ENCODE measurements around the gene CIAO3. TPM values are rescaled to one million over a fixed set of nuclear protein-coding genes. Genes with fewer than 3 reads are reported as not detected.
A peak's percentile ranks its signal among the peaks of the same experiment; 100 is the strongest.
"Not testable (repeated sequence)": the region's sequence is repeated elsewhere in the genome, so short reads cannot be mapped to it uniquely, and the experiment has no call there.

CIAO3 gene
- total RNA-seq, 2 donors from 2014 or later, result 25.4 to 26.4 TPM

- peak overlapping the region; percentile 16 to 73 (median 63) for H3K27ac ChIP-seq
- H3K27me3 ChIP-seq, result peaks cover 0 to 8% of the 10 kb centered on the region in 2 donors
- no peak for TF ChIP-seq POLR2A (IDR thresholded peaks at IDR 0.05)
- TF ChIP-seq, protein P1, sequence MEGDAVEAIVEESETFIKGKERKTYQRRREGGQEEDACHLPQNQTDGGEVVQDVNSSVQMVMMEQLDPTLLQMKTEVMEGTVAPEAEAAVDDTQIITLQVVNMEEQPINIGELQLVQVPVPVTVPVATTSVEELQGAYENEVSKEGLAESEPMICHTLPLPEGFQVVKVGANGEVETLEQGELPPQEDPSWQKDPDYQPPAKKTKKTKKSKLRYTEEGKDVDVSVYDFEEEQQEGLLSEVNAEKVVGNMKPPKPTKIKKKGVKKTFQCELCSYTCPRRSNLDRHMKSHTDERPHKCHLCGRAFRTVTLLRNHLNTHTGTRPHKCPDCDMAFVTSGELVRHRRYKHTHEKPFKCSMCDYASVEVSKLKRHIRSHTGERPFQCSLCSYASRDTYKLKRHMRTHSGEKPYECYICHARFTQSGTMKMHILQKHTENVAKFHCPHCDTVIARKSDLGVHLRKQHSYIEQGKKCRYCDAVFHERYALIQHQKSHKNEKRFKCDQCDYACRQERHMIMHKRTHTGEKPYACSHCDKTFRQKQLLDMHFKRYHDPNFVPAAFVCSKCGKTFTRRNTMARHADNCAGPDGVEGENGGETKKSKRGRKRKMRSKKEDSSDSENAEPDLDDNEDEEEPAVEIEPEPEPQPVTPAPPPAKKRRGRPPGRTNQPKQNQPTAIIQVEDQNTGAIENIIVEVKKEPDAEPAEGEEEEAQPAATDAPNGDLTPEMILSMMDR (IDR thresholded peaks at IDR 0.05), result peak in 1 of 7 experiments; percentile 8
- peaks cover 66% of the 10 kb centered on the region for H3K4me1 ChIP-seq
- H3K9me3 ChIP-seq, result no peaks in the 10 kb centered on the region
- intact Hi-C loops (cut with DNase I), result no loop called here
- DNase-seq (no peak), ATAC-seq (peak; percentile 17)
- H3K36me3 ChIP-seq (replicated peaks in 1 of 2; ENCODE audit: insufficient read depth in 1 of 2, low read depth in 2 of 2), result no peaks in the 10 kb centered on the region
- peak overlapping the region; percentile 25 to 43 for H3K4me3 ChIP-seq
- 2 to 7% methylated on average over 21 to 73 of the region's 74 CpGs for WGBS, 2 donors
These were observed 25.2 kb downstream of the CIAO3 start for GRCh38 chr16:715477-716199.

DNA sequence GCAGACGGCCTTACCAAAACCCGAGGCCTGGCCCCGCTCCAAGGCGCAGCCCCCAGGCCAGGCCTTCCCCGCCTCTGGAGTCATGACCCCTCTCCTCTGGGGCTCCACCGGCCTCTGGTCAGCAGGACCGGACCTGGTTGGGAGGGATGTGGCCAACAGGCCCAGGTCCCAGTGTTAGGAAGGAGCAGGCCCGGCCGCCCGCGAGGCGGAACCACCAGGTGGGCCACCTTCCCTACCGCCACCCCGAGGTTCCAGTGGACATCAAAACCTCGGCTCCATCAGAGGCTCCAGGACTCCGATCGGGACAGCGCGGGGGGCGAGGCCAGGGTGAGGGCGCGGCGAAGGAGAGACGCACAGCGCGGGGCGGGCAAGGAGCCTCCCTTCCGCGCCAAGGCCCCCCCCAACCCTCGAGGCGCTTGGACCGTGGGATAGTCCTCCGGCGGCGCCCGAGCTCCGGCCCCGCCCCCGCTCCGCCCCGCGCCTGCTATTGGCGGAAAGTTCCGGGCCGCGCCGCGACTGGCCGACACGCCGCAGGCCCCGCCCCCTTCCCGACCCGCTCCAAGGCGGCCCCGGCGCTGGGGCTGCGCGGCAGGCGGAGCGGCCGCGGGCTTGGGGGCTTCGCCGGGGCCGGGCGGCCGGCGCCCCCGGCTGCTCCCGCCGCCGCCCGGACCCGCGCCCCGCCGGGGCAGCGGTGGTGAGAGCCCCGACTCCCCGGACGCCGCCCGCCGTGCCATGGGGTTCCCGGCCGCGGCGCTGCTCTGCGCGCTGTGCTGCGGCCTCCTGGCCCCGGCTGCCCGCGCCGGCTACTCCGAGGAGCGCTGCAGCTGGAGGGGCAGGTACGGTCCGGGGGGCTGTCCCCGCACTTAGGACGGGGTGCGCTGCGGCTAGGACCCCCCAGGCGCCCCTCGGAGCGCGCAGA lies 26.0 kb downstream of the CIAO3 start, which contains the start of gene METRN:
Gene METRN (plus strand): TSS at position 561 of the 919 bp plus-strand sequence. CDS start 172 bp downstream, at position 733.
- Histone ChIP-seq H3K4me1 (peaks cover 59% of the 10 kb centered on the region), H3K9me3 (no peaks in the 10 kb centered on the region), H3K4me3 (peak within 1 kb of the TSS; percentile 25 to 43), H3K36me3 (replicated peaks in 1 of 2; ENCODE audit: insufficient read depth in 1 of 2, low read depth in 2 of 2) (no peaks in the 10 kb centered on the region), H3K27me3 (peaks cover 0 to 15% of the 10 kb centered on the region in 2 donors), H3K27ac (peak within 1 kb of the TSS; percentile 16 to 73 (median 63))
- intact Hi-C loops (cut with DNase I), result loop anchor here (5.0 kb wide), 1 partner anchor 337 kb away; no protein-coding TSS in a partner anchor
- TF ChIP-seq POLR2A (IDR thresholded peaks at IDR 0.05), result no peak
- TF ChIP-seq, protein P1 (IDR thresholded peaks at IDR 0.05), result no peak
- DNase-seq (peak; percentile 92 to 95 (median 93)), ATAC-seq (peak; percentile 91)
- WGBS, 2 donors, result 3 to 6% methylated on average over 5 to 55 of the region's 108 CpGs

DNA sequence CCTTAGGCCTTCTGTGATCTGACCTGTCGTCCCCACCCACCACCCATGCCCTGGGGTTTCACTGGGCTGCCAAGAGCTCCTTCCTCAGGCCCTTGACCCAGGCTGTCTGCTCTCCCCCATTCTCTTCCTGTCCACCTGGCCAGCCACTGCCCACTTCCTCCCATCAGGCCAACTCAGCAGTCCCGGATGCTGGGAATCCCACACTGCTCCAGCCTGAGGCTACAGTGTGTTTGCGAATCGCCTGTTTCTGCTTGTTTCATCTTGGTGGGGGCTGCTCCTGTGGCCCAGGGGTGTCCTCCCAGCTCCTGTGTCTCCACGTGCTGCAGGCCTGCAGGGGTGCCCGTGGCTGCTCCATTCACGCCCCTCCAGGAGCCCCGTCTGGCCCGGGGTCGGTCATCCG lies 26.7 kb downstream of the CIAO3 start:
- DNase-seq, result no peak
- H3K36me3 ChIP-seq (replicated peaks in 1 of 2; ENCODE audit: insufficient read depth in 1 of 2, low read depth in 2 of 2), result no peaks in the 10 kb centered on the region
- intact Hi-C loops (cut with DNase I), result loop anchor here (5.0 kb wide), 1 partner anchor 338 kb away; no protein-coding TSS in a partner anchor
- H3K4me3 ChIP-seq, result no peak overlapping the region
- peaks cover 52% of the 10 kb centered on the region for H3K4me1 ChIP-seq
- TF ChIP-seq, protein P1 (IDR thresholded peaks at IDR 0.05), result no peak
- TF ChIP-seq POLR2A (IDR thresholded peaks at IDR 0.05), result no peak
- ATAC-seq, result no peak
- H3K27me3 ChIP-seq, result peaks cover 0 to 16% of the 10 kb centered on the region in 2 donors
- H3K9me3 ChIP-seq, result no peaks in the 10 kb centered on the region
- 74 to 81% methylated on average over 2 to 11 of the region's 11 CpGs for WGBS, 2 donors
- no peak overlapping the region for H3K27ac ChIP-seq

DNA sequence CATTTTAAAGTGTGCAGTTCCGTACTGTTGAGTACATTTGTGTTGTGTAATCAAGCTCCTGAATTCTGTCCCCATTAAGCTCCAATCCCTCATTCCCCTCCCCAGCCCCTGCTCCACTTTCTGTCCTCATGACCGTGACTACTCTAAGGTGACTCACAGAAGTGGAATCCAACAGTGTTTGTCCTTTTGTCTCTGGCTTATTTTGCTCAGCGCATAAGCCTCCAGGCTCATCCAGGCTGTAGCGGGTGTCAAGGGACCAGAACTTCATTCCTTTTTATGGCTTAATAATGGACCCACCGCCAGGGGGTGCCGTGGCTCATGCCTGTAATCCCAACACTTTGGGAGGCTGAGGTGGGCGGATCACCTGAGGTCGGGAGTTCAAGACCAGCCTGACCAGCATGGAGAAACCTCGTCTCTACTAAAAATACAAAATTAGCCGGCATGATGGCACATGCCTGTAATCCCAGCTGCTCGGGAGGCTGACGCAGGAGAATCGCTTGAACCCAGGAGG lies 28.0 kb downstream of the CIAO3 start:
- 45% methylated on average over 4 to 13 of the region's 13 CpGs for WGBS, 2 donors
- DNase-seq, result peak in 1 of 4 donors; percentile 41
- not testable (repeated sequence) for H3K27ac ChIP-seq; H3K36me3 ChIP-seq (replicated peaks in 1 of 2; ENCODE audit: insufficient read depth in 1 of 2, low read depth in 2 of 2); ATAC-seq; H3K9me3 ChIP-seq; H3K4me3 ChIP-seq
- Histone ChIP-seq H3K4me1 (peaks cover 40% of the 10 kb centered on the region), H3K27me3 (peaks cover 0 to 24% of the 10 kb centered on the region in 2 donors)
- TF ChIP-seq, protein P1 (IDR thresholded peaks at IDR 0.05), result peak in 2 of 7 experiments; percentile 13 to 21
- intact Hi-C loops (cut with DNase I), result loop anchor here (5.0 kb wide), 1 partner anchor 340 kb away; no protein-coding TSS in a partner anchor
